ENCODE measurements around the gene TRIM26.
A peak's percentile ranks its signal among the peaks of the same experiment; 100 is the strongest.
"Not testable (repeated sequence)": the region's sequence is repeated elsewhere in the genome, so short reads cannot be mapped to it uniquely, and the experiment has no call there.

The TRIM26 gene

GRCh38 chr6:30234356-30234755 lies 21.1 kb upstream of the TRIM26 start:
- Histone ChIP-seq H3K27ac (no peak overlapping the region), H3K4me3 (no peak overlapping the region)
- TF ChIP-seq, protein P1, sequence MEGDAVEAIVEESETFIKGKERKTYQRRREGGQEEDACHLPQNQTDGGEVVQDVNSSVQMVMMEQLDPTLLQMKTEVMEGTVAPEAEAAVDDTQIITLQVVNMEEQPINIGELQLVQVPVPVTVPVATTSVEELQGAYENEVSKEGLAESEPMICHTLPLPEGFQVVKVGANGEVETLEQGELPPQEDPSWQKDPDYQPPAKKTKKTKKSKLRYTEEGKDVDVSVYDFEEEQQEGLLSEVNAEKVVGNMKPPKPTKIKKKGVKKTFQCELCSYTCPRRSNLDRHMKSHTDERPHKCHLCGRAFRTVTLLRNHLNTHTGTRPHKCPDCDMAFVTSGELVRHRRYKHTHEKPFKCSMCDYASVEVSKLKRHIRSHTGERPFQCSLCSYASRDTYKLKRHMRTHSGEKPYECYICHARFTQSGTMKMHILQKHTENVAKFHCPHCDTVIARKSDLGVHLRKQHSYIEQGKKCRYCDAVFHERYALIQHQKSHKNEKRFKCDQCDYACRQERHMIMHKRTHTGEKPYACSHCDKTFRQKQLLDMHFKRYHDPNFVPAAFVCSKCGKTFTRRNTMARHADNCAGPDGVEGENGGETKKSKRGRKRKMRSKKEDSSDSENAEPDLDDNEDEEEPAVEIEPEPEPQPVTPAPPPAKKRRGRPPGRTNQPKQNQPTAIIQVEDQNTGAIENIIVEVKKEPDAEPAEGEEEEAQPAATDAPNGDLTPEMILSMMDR (IDR thresholded peaks at IDR 0.05), result no peak
- DNase-seq (ENCODE audit: low spot score), result no peak

DNA sequence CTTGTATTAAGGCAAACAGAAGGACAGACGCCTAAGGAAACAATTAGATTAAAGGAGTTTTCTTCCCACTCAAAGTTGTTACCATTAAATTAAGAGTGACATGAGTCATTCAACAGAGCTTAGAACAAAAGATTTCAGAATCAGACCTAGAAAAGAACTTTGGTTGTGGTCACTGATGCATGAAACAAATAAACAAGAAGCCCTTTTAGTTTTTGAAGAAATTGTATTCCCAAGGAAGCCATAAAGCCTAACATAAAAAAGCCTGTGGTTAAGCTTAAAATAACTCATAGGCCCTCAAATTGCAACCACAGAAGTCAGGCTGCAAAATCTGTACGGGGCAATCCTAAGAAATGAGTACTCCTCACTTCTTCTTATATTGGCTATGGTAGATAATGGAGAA lies 17.9 kb upstream of the TRIM26 start:
- TF ChIP-seq, protein P1 (IDR thresholded peaks at IDR 0.05), result no peak
- Histone ChIP-seq H3K27ac (no peak overlapping the region), H3K4me3 (no peak overlapping the region)
- no peak for DNase-seq (ENCODE audit: low spot score)

- H3K4me3 ChIP-seq, result no peak overlapping the region
- no peak for DNase-seq (ENCODE audit: low spot score)
- TF ChIP-seq, protein P1 (IDR thresholded peaks at IDR 0.05), result no peak
- H3K27ac ChIP-seq, result no peak overlapping the region
Measured at GRCh38 chr6:30227763-30228487, 14.7 kb upstream of the TRIM26 start.

GRCh38 chr6:30227242-30227722 lies 14.1 kb upstream of the TRIM26 start:
- no peak overlapping the region for H3K4me3 ChIP-seq
- DNase-seq (ENCODE audit: low spot score), result no peak
- H3K27ac ChIP-seq, result no peak overlapping the region
- TF ChIP-seq, protein P1 (IDR thresholded peaks at IDR 0.05), result no peak

- Histone ChIP-seq H3K27ac (no peak overlapping the region), H3K4me3 (no peak overlapping the region)
- TF ChIP-seq, protein P1 (IDR thresholded peaks at IDR 0.05), result no peak
- no peak for DNase-seq (ENCODE audit: low spot score)
Measured at GRCh38 chr6:30223339-30223738, 10.1 kb upstream of the TRIM26 start.

GRCh38 chr6:30221956-30222355 lies 8.8 kb upstream of the TRIM26 start:
- not testable (repeated sequence) for H3K4me3 ChIP-seq; DNase-seq (ENCODE audit: low spot score); H3K27ac ChIP-seq

DNA sequence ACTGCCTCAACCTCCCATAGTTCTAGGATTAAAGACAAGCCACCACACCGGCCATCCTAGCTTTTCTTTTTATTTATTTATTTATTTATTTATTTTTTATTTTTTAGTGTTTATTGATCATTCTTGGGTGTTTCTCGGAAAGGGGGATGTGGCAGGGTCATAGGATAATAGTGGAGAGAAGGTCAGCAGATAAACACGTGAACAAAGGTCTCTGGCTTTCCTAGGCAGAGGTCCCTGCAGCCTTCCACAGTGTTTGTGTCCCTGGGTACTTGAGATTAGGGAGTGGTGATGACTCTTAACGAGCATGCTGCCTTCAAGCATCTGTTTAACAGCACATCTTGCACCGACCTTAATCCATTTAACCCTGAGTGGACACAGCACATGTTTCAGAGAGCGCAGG lies 8.2 kb upstream of the TRIM26 start:
- not testable (repeated sequence) for H3K4me3 ChIP-seq; H3K27ac ChIP-seq; DNase-seq (ENCODE audit: low spot score)

DNA sequence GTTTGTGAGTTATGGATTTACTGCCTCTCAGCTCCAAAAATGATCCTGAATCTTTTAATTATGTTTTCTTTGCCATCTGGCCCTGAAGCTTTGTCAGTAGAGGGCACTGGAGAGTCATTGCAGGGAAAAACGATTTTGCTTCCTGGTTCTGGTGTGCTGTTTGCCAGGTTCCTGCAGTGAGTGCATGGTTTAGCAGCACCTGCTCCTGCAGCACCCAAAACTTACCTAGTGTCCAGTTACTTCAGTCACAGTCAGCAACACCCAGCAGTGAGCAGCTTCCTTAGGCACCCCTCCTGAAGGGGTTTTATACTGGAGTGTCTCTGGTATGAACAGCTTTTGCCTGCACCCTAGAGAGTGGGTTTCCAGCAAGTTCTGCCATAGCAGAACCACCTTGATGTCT lies 6.0 kb upstream of the TRIM26 start:
- DNase-seq (ENCODE audit: low spot score), result no peak

More for the DNA sequence above, 6.0 kb upstream of the TRIM26 start:
- Histone ChIP-seq H3K4me3 (no peak overlapping the region), H3K27ac (no peak overlapping the region)
- TF ChIP-seq, protein P1 (IDR thresholded peaks at IDR 0.05), result peak; percentile 62
